Left forelimb (tissue), 1 donor: Measurements from ENCODE around the gene AHSG.

Experiments used
- DNase-seq: peaks from one replicate; pipeline ENCODE4 v3.0.0-alpha.2; 2018; ENCODE audit warnings: low spot score

AHSG gene

GRCh38 chr3:186593862-186594261 is 19.0 kb upstream of the AHSG start:
- no peak for DNase-seq

GRCh38 chr3:186594591-186595113 is 18.2 kb upstream of the AHSG start:
- no peak for DNase-seq

GRCh38 chr3:186596568-186597287 is 16.1 kb upstream of the AHSG start:
- DNase-seq = no peak

DNA sequence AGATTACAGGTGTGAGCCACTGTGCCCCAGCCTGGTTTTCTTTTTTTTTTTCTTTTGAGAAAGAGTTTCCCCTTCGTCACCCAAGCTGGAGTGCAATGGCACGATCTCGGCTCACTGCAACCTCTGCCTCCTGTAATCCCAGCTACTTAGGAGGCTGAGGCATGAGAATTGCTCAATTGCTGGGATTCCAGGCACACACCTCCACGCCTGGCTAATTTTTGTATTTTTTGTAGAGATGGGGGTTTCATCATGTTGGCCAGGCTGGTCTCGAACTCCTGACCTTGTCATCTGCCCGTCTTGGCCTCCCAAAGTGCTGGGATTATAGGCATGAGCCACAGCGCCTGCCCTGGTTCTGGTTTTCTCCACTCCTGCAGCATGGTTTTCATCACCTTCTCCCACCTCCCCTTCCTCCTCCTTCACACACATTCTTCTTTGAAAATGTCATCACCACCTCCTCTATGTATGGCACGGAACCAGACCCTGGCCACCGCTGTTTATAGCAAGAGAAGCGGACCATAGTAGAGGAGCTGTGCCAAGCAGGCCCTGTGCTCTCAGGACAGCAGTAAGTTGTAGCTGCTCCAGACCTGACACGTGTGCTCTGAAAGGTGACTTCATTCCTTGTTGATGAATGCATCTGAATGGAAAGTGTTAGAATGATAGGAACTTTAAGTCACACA is 14.6 kb upstream of the AHSG start:
- DNase-seq = no peak

DNA sequence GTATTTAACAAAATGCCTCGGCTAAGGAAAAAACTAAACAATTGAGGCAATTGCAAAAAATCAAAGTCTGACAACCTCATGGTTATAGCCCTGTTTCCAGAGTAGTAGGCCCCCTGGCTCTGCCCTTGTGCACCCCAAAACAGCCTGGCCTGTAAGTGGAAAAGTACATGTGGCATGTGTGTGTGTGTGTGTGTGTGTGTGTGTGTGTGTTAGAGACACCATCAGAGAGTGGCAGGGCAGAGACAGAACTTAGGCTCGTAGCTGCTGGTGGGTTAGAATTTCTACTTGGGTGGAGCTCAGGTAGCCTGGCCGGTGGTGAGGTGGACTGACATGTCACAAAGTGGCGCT is 14.1 kb upstream of the AHSG start:
- no peak for DNase-seq

GRCh38 chr3:186599142-186599784 is 13.6 kb upstream of the AHSG start:
- DNase-seq = no peak

DNA sequence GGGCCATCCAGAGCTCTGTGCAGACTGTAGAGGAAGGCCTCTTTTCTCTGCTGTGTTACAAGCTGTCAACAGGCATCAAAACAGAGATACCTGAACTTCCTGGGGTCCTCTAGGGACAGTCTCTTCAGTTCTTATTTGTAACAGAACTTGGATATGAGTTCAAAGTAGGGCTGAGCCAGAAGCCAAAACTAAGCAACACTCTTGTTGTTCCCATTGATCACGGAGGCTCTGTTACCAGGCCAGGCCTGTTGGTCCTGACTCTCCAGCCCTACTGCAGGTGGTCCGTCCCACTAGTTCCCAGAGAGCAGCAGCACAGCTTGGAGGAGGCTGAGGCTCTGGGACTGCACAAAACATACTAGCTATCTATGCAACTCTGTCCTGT is 13.1 kb upstream of the AHSG start:
- no peak for DNase-seq

- DNase-seq = no peak
Measured at GRCh38 chr3:186600896-186601295, 12.0 kb upstream of the AHSG start.

GRCh38 chr3:186603159-186603558 is 9.7 kb upstream of the AHSG start:
- no peak for DNase-seq

- DNase-seq = no peak
Measured at GRCh38 chr3:186605078-186605477, 7.8 kb upstream of the AHSG start.

DNA sequence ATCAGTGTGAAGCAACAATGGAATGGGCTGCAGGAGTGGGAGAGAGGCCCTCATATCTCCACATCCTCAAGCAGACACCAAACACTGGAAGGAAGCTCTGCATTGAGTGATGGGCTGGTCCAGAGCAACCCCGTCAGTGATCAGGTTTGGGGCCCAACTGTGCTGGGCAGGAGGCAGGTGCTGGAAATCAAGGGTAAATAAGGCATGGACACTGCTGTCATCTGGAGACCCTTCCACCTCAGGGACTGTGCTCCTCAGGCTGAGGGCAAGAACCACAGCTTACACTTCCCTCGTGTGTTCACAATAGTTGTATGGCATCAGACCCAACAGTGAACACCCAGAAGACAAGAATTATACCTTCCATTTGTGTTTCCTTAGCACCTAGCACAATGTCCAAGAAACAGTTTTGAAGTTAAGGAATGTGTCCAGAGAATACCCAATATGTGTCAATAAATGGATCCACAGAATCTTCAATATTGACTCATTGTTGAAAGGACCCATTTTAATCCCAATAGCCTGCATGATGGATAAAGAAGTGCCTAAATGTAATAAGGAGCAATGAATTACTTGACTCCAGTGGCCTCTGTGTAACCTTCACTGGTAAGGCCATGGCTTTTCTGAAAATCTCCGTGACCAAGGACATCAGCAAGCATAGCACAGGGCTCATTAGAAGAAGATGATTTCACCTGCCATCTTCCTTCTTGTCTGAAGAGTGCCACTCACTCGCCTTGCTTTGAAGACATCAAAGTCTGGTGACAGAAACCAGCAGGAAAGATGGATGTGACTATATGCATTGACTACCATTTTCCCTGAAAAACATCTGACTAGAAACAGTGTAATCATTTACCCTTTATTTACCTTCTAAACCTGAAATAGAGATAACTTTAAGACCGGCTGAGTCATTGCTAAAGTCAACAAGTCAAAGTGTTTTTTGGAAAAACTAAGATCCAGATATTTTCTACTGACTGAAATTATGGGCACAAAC is 7.0 kb upstream of the AHSG start:
- DNase-seq = no peak

DNA sequence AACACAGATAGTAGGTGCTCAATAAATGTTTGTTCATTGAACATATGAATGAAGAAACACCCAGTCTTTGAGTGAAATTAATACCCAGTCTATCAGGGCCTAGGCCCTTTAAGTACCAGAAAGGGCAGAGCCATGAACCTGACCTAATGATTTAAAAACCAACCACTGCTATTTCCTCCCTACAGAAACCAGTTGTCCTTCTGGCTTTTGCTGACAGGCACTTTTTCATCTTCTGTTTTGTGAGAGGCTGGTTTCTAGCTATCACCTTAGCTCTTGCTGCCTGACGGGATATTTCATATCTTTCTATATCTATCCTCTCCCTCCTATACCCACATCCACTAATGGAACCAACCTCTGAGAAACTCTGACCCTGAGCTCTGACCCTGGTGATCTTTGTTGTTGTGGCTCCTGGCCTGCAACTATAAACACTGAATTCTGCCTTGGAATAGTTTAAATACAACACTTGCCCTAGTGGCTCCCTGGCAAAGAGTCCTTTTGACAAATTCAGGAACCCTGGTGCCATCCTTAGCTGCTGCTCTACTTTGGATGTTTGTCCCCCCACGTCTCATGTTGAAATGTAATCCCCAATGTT is 4.1 kb upstream of the AHSG start:
- no peak for DNase-seq

DNA sequence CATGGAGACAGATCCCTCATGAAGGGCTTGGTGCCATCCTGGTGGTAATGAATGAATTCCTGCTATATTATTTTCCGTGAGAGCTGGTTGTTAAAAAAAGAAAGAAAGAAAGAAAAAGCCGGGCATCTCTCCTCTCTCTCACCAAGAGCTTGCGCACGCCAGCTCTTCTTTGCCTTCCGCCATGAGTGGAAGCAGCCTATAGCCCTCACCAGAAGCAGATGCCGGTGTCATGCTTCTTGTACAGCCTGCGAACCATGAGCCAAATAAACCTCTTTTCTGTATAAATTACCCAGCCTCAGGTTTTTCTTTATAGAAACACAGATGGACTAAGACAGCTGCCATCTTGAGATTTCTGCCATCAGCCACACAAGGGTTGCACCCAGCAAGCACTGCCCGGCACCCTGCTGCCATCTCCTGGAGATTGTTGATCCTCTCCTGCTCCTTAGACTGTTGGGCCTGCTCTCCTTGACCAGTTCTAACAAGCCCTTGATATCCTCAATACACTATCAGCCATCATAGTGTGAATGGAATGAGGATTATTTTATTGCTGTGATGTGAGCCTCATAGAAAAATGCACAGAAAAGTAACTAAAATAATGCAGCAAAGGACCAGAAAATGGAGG is 3.5 kb upstream of the AHSG start:
- no peak for DNase-seq

GRCh38 chr3:186612065-186612464 is 795 bp upstream of the AHSG start:
- DNase-seq = no peak

- DNase-seq = no peak
Measured at GRCh38 chr3:186613637-186614265, 891 bp downstream of the AHSG start.

DNA sequence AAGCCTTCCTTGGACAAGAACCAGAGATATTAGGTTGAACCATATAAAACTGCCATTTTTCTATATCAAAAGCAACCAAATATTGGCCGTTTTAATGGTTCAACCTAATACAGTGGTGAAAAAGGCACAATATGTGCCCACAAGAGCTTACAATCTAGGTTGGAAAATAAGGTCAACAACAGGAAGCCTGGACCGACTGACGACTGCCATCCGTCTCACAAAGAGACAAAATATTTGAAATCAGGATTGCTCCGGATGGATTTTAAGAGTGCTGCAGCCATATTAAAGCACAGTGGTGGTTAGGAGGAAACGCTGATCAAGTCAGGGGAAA is 1.4 kb downstream of the AHSG start:
- DNase-seq = no peak

DNA sequence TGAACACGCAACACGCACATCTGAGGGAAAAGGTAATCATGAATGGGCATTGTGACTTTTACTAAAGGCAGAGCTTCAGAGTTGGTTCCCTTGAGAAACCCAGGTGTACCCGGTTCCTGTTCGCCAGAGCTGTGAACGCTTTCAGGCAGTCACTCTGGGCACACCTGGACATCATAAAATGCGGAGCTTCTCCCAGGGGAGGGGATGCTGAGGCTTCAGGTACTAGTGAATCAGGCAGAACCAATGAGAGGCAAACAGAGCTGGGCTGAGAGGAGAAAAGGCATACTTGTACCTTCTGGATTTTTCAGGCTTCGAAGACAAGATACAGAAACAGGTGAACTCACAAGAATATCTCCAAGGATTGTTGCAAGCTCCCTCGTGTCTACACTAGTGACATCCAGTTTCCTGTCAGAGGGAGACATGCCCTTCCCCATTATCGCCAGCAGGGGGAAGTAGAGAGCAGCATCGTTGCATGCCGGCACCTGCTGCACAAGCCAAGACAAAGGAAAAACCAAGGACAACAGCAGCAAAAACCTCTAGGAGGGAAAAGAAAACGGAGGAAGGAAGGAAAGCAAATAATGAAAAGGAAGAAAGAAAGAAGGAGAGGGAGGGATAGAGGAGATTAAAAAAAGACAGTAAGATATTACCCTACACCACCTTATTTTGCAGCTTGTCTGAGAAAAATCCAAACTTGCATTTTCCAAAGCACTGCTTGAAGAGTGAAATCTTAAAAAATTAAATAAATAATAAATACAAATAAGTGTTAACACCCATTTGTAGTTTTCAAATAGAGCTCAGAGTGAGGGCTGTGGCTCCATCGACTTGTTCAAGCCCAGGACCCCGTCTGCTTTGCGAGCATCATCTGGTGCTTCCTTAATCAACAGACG is 2.0 kb downstream of the AHSG start:
- DNase-seq = peak; percentile 76

GRCh38 chr3:186616299-186616617 is 3.4 kb downstream of the AHSG start:
- no peak for DNase-seq

- DNase-seq = peak; percentile 74
Measured at GRCh38 chr3:186617036-186617946, 4.4 kb downstream of the AHSG start.
